ENCODE results near the gene ZC3H11A. TPM values are rescaled to one million over a fixed set of nuclear protein-coding genes. Genes with fewer than 3 reads are reported as not detected.
"Not testable (repeated sequence)": the region's sequence is repeated elsewhere in the genome, so short reads cannot be mapped to it uniquely, and the experiment has no call there.

Gene ZC3H11A
- 47.3 TPM for polyA plus RNA-seq (2013, experiment 1 of 2)
- 52.0 TPM for polyA plus RNA-seq (2013, experiment 2 of 2)

DNA sequence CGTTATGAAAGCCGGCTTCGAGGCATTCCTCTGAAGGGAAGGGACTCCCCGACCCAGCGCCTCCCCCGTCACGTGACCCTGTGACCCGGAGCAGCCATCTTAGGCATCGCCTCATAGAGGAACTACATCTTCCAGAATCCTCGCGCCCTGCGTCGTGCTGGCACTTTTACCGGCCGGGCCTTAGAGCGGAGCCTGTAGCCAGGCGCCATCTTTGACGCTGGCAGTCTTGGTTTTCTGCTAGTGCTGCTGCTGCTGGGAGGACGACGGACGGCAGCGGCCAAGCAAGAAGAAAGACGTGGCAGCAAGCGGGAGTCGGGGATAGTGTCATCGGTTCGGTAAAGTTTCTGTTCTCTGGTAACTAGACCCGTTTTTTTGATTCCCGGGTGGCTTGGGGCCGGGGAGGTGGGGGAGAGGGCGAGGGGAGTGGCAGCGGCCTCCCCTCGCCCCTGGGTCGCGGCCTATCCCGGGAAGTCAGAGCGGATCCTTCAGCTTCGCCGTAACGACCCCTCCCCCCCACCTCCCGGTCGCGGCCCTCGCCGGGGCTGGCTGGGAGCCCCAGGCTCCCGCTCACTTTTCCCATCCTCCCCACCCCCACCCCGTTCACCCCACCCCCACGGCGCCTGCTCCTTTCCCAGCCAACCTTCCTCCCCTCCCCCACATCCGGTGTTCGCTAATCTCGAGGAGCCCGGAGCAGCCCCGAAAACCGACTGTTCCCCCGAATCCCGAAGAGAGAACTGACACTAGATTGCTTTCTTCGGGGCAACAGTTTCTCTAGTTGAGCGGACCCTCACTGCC is at the start of gene ZC3H11A, which contains the start of gene ZBED6:
ZC3H11A (plus strand) TSS at position 183 of the 795 bp plus-strand sequence. CDS start 21,448 bp downstream, outside the sequence.
ZBED6 (plus strand) TSS at position 183 of the 795 bp plus-strand sequence. CDS start 1,900 bp downstream, outside the sequence.
- H3K4me1 ChIP-seq (ENCODE audit: insufficient read depth, low read length): peaks cover 17% of the 10 kb centered on the region
- peak within 1 kb of the TSS; percentile 98 for H3K9ac ChIP-seq (ENCODE audit: low read depth, low read length)
- no peaks in the 10 kb centered on the region for H3K27me3 ChIP-seq (ENCODE audit: insufficient read depth, low read length)
- H3K36me3 ChIP-seq (ENCODE audit: insufficient read depth, low read length): peaks cover 38% of the 10 kb centered on the region
- H3K27ac ChIP-seq (ENCODE audit: low read depth, low read length): peak within 1 kb of the TSS; percentile 100
- H3K9me3 ChIP-seq (ENCODE audit: insufficient read depth, low read depth, low read length): no peaks in the 10 kb centered on the region; the same call in 1 of the 2 replicates
- under 1% methylated on average over 58 of the region's 59 CpGs for WGBS
- H3K4me3 ChIP-seq (ENCODE audit: low read length): peak within 1 kb of the TSS; percentile 80

DNA sequence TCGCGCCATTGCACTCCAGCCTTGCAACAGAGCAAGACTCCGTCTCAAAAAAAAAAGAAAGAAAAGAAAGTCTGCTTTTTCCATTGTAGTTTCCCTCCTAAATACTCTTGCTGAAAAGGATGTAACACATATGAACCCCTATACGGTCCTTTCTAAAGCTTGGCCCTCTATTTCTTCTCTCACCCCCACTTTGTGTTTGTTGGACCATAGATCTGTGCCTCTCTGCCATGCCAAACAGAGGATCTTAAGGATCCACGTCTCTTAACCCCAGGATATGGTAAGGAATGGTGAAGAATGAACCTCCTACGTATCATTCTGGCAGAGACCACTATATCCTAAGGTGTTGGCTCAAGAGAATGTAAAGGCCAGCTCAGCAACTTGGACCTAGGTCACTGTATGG is 49.1 kb upstream of the ZC3H11A start:
- Histone ChIP-seq H3K4me3 (ENCODE audit: low read length) (no peak overlapping the region), H3K9ac (ENCODE audit: low read depth, low read length) (no peak overlapping the region), H3K4me1 (ENCODE audit: insufficient read depth, low read length) (peaks cover 18% of the 10 kb centered on the region), H3K27ac (ENCODE audit: low read depth, low read length) (no peak overlapping the region), H3K36me3 (ENCODE audit: insufficient read depth, low read length) (no peaks in the 10 kb centered on the region), H3K27me3 (ENCODE audit: insufficient read depth, low read length) (no peaks in the 10 kb centered on the region), H3K9me3 (ENCODE audit: insufficient read depth, low read depth, low read length) (no peaks in the 10 kb centered on the region)
- 95% methylated on average over 6 of the region's 6 CpGs for WGBS

DNA sequence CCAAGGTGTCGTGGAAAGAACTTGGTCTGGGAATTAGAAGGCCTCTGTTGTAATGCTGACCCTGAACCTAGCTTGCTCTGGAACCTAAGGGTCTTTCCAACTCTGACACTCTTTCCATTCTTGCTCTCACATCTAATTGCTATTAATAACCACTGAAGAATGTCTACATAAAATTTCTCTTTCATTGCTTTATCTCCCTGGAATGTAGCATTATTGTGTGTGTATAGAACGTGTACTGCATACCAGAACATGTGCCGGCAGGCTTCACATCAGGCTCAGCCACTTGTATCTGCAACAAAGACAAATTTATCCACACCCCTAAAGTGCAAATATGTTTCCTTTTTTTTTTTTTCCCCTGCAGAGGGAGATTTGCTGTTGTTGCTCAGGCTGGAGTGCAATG is 44.4 kb upstream of the ZC3H11A start:
- Histone ChIP-seq H3K27me3 (ENCODE audit: insufficient read depth, low read length) (no peaks in the 10 kb centered on the region), H3K4me1 (ENCODE audit: insufficient read depth, low read length) (peaks cover 5% of the 10 kb centered on the region; the same call in 1 of the 2 replicates), H3K9ac (ENCODE audit: low read depth, low read length) (no peak overlapping the region), H3K36me3 (ENCODE audit: insufficient read depth, low read length) (no peaks in the 10 kb centered on the region), H3K9me3 (ENCODE audit: insufficient read depth, low read depth, low read length) (no peaks in the 10 kb centered on the region), H3K27ac (ENCODE audit: low read depth, low read length) (no peak overlapping the region), H3K4me3 (ENCODE audit: low read length) (no peak overlapping the region)
- 96% methylated on average over 3 of the region's 3 CpGs for WGBS

DNA sequence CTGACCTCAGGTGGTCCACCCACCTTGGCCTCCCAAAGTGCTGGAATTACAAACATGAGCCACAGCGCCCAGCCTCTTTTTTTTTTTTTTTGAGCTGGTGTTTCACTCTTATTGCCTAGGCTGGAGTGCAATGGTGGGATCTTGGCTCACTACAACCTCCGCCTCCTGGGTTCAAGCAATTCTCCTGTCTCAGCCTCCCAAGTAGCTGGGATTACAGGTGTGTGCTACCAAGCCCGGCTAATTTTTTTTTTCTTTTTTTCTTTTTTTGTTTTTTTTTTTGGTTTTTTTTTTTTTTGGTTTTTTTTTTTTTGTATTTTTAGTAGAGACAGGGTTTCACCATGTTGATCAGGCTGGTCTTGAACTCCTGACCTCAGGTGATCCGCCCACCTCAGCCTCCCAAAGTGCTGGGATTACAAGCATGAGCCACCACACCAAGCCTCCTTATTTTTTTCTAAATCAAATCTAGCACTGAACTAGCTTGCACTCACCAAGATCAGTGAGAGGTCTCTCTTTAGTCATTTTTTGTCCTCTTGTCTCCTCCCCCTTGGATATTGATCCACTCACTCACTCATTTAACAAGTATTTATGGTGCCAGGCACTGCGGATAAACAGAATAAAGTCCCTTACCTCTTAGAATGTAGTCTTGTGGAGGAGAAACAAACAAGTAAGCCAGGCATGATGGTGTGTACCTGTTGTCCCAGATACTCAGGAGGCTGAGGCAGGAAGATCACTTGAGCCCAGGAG is 43.6 kb upstream of the ZC3H11A start:
- H3K4me1 ChIP-seq (ENCODE audit: insufficient read depth, low read length); H3K36me3 ChIP-seq (ENCODE audit: insufficient read depth, low read length); H3K27me3 ChIP-seq (ENCODE audit: insufficient read depth, low read length); H3K9ac ChIP-seq (ENCODE audit: low read depth, low read length); H3K27ac ChIP-seq (ENCODE audit: low read depth, low read length); H3K4me3 ChIP-seq (ENCODE audit: low read length); H3K9me3 ChIP-seq (ENCODE audit: insufficient read depth, low read depth, low read length): not testable (repeated sequence)
- 80% methylated on average over 4 of the region's 5 CpGs for WGBS

DNA sequence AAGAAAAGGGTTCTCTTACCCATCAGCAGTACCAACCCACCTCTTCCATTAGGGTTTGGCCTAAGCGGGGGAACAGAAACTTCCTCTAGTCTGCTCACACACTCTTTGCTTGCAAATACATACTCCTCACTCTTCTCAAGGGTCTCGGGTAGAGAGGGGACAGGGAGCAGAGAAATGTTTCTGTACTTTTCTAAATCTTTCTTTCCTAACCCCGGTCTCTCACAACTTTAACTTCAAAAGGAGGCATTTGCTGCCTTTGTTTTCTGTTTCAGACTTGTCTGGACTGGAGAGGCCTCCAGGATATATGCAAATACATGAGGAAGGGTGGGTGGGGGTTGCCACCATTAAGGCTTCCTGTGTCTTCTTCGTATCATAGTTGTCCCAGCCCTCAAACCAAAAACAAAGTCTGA is 41.0 kb upstream of the ZC3H11A start:
- no peak overlapping the region for H3K9ac ChIP-seq (ENCODE audit: low read depth, low read length)

GRCh38 chr1:203756036-203756435 is 39.4 kb upstream of the ZC3H11A start:
- Histone ChIP-seq H3K27me3 (ENCODE audit: insufficient read depth, low read length) (no peaks in the 10 kb centered on the region), H3K9ac (ENCODE audit: low read depth, low read length) (no peak overlapping the region), H3K4me3 (ENCODE audit: low read length) (no peak overlapping the region), H3K36me3 (ENCODE audit: insufficient read depth, low read length) (no peaks in the 10 kb centered on the region), H3K4me1 (ENCODE audit: insufficient read depth, low read length) (peaks cover 5% of the 10 kb centered on the region; the same call in 1 of the 2 replicates), H3K27ac (ENCODE audit: low read depth, low read length) (no peak overlapping the region), H3K9me3 (ENCODE audit: insufficient read depth, low read depth, low read length) (no peaks in the 10 kb centered on the region)
- 93% methylated on average over 4 of the region's 4 CpGs for WGBS

More for the DNA sequence above, 41.0 kb upstream of the ZC3H11A start:
- H3K27me3 ChIP-seq (ENCODE audit: insufficient read depth, low read length): no peaks in the 10 kb centered on the region
- no peak overlapping the region for H3K4me3 ChIP-seq (ENCODE audit: low read length)
- no peaks in the 10 kb centered on the region for H3K9me3 ChIP-seq (ENCODE audit: insufficient read depth, low read depth, low read length)
- no peaks in the 10 kb centered on the region for H3K36me3 ChIP-seq (ENCODE audit: insufficient read depth, low read length)
- H3K27ac ChIP-seq (ENCODE audit: low read depth, low read length): no peak overlapping the region
- 61% methylated on average over 4 of the region's 4 CpGs for WGBS
- peaks cover 5% of the 10 kb centered on the region; the same call in 1 of the 2 replicates for H3K4me1 ChIP-seq (ENCODE audit: insufficient read depth, low read length)

GRCh38 chr1:203758749-203759148 is 36.7 kb upstream of the ZC3H11A start:
- 84% methylated on average over 2 of the region's 2 CpGs for WGBS
- H3K36me3 ChIP-seq (ENCODE audit: insufficient read depth, low read length); H3K9ac ChIP-seq (ENCODE audit: low read depth, low read length); H3K4me3 ChIP-seq (ENCODE audit: low read length); H3K9me3 ChIP-seq (ENCODE audit: insufficient read depth, low read depth, low read length); H3K27ac ChIP-seq (ENCODE audit: low read depth, low read length); H3K4me1 ChIP-seq (ENCODE audit: insufficient read depth, low read length); H3K27me3 ChIP-seq (ENCODE audit: insufficient read depth, low read length): not testable (repeated sequence)

GRCh38 chr1:203760506-203760905 is 34.9 kb upstream of the ZC3H11A start:
- H3K4me1 ChIP-seq (ENCODE audit: insufficient read depth, low read length): no peaks in the 10 kb centered on the region; the same call in 1 of the 2 replicates
- H3K4me3 ChIP-seq (ENCODE audit: low read length): no peak overlapping the region
- no peaks in the 10 kb centered on the region for H3K27me3 ChIP-seq (ENCODE audit: insufficient read depth, low read length)
- H3K9ac ChIP-seq (ENCODE audit: low read depth, low read length): no peak overlapping the region
- WGBS: 95% methylated on average over 3 of the region's 3 CpGs
- H3K9me3 ChIP-seq (ENCODE audit: insufficient read depth, low read depth, low read length): no peaks in the 10 kb centered on the region
- no peak overlapping the region for H3K27ac ChIP-seq (ENCODE audit: low read depth, low read length)
- H3K36me3 ChIP-seq (ENCODE audit: insufficient read depth, low read length): no peaks in the 10 kb centered on the region

DNA sequence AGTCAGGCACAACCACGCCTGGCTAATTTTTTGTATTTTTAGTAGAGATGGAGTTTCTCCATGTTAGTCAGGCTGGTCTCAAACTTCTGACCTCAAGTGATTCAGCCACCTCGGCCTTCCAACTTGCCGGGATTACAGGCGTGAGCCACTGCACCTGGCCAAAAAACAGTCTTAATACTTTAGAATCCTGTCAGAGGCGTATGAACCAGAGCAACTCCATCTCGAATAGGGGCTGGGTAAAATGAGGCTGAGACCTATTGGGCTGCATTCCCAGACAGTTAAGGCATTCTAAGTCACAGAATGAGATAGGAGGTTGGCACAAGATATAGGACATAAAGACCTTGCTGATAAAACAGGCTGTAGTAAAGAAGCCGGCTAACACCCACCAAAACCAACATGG is 33.5 kb upstream of the ZC3H11A start:
- not testable (repeated sequence) for H3K36me3 ChIP-seq (ENCODE audit: insufficient read depth, low read length); H3K27ac ChIP-seq (ENCODE audit: low read depth, low read length); H3K9ac ChIP-seq (ENCODE audit: low read depth, low read length); H3K9me3 ChIP-seq (ENCODE audit: insufficient read depth, low read depth, low read length); H3K4me1 ChIP-seq (ENCODE audit: insufficient read depth, low read length); H3K27me3 ChIP-seq (ENCODE audit: insufficient read depth, low read length); H3K4me3 ChIP-seq (ENCODE audit: low read length)
- WGBS: 91% methylated on average over 7 of the region's 7 CpGs

DNA sequence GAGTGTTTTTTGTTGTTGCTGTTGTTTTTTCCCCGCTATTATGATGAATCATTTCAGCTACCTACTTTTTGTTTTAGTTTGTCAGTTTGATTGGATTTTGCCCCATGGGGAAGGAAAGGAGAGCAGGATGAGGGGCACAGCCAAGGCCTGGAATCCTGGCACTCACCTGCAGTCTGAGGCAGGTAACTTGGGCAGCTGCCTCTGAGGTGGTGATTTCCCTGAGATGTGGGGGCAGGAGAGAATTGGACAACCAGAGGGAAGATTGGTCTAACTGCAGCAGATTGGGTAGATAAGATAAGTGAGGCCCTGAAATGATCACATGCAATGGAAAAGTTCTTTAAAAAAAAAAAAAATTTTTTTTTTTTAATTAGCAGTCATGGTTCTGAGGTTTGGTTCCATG is 31.9 kb upstream of the ZC3H11A start:
- Histone ChIP-seq H3K36me3 (ENCODE audit: insufficient read depth, low read length) (no peaks in the 10 kb centered on the region), H3K9ac (ENCODE audit: low read depth, low read length) (no peak overlapping the region), H3K27me3 (ENCODE audit: insufficient read depth, low read length) (no peaks in the 10 kb centered on the region), H3K4me1 (ENCODE audit: insufficient read depth, low read length) (no peaks in the 10 kb centered on the region), H3K9me3 (ENCODE audit: insufficient read depth, low read depth, low read length) (no peaks in the 10 kb centered on the region), H3K27ac (ENCODE audit: low read depth, low read length) (no peak overlapping the region), H3K4me3 (ENCODE audit: low read length) (no peak overlapping the region)
- WGBS: 100% methylated on average over 1 of the region's 1 CpG
